ENCODE data around the gene SULT1C4.

SULT1C4 gene

GRCh38 chr2:108376774-108377173 is 980 bp upstream of the SULT1C4 start:
- DNase-seq = no peak

GRCh38 chr2:108377401-108377800 is 353 bp upstream of the SULT1C4 start:
- no peak for DNase-seq

- no peak for DNase-seq
Measured at GRCh38 chr2:108378851-108379250, 1.1 kb downstream of the SULT1C4 start.

GRCh38 chr2:108382196-108382595 is 4.4 kb downstream of the SULT1C4 start:
- DNase-seq = no peak

- no peak for DNase-seq
Measured at GRCh38 chr2:108383146-108383830, 5.5 kb downstream of the SULT1C4 start.

GRCh38 chr2:108384662-108385393 is 7.1 kb downstream of the SULT1C4 start:
- DNase-seq = no peak

GRCh38 chr2:108385411-108386071 is 7.8 kb downstream of the SULT1C4 start:
- no peak for DNase-seq

GRCh38 chr2:108388045-108388444 is 10.3 kb downstream of the SULT1C4 start:
- no peak for DNase-seq

- no peak for DNase-seq
Measured at GRCh38 chr2:108390340-108390739, 12.6 kb downstream of the SULT1C4 start.

- no peak for DNase-seq
Measured at GRCh38 chr2:108392029-108392428, 14.3 kb downstream of the SULT1C4 start.

GRCh38 chr2:108393197-108393596 is 15.4 kb downstream of the SULT1C4 start:
- no peak for DNase-seq

- no peak for DNase-seq
Measured at GRCh38 chr2:108395155-108395554, 17.4 kb downstream of the SULT1C4 start.

- no peak for DNase-seq
Measured at GRCh38 chr2:108396845-108397244, 19.1 kb downstream of the SULT1C4 start.

GRCh38 chr2:108399479-108399878 is 21.7 kb downstream of the SULT1C4 start:
- DNase-seq = no peak

- no peak for DNase-seq
Measured at GRCh38 chr2:108401800-108402199, 24.0 kb downstream of the SULT1C4 start.

GRCh38 chr2:108403494-108403893 is 25.7 kb downstream of the SULT1C4 start:
- DNase-seq = no peak

GRCh38 chr2:108404784-108405397 is 27.1 kb downstream of the SULT1C4 start:
- DNase-seq = no peak

GRCh38 chr2:108407864-108408729 is 30.3 kb downstream of the SULT1C4 start:
- no peak for DNase-seq

- no peak for DNase-seq
Measured at GRCh38 chr2:108409768-108410167, 32.0 kb downstream of the SULT1C4 start.

- no peak for DNase-seq
Measured at GRCh38 chr2:108412995-108413710, 35.4 kb downstream of the SULT1C4 start.

GRCh38 chr2:108413711-108414095 is 35.9 kb downstream of the SULT1C4 start:
- DNase-seq = no peak

All from CD4-positive, alpha-beta T cell treated with Interleukin-6 for 4 hours (primary cell).